Mammary epithelial cell (primary cell): ENCODE data around the gene POU2F3.

Experiments used
- EZH2 ChIP-seq: IDR thresholded peaks from 2 replicates; pipeline ENCODE4 v1.6.1; 2012; ENCODE audit warnings: low read length, inconsistent platforms, borderline replicate concordance
- TF ChIP-seq, protein P1 (sequence below), 2 donors: IDR thresholded peaks in 1 of 2; conservative IDR thresholded peaks in 1 of 2; 2 replicates each; pipeline ENCODE4 v1.5.1; 2011 to 2012; ENCODE audit warnings: inconsistent platforms in 2 of 2, low read length in 2 of 2, mild to moderate bottlenecking in 2 of 2, control low read depth in 1 of 2, low read depth in 1 of 2; ENCODE audit not compliant: insufficient read depth in 1 of 2; ENCODE audit errors: extremely low read depth in 1 of 2

DNA sequence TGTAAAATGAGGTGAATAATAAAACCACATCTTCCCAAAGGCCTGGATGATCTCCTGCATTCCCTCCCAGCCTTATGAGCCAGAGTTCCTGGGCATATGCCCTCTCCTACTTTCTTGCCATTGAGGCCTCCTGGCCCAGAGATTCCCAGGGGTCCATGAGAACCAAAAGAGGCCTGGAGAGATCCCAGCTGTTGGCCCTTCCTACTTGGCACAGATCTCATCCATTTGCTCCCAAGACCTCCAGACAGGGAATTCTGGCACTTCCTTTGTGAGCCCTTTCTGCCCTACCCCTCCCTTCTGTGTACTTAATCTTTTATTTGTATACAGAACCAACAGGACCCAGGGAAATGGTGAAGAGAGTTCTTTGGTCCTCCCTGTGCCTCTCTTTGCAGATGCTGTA, 21.4 kb downstream of the POU2F3 start:
- TF ChIP-seq, protein P1, sequence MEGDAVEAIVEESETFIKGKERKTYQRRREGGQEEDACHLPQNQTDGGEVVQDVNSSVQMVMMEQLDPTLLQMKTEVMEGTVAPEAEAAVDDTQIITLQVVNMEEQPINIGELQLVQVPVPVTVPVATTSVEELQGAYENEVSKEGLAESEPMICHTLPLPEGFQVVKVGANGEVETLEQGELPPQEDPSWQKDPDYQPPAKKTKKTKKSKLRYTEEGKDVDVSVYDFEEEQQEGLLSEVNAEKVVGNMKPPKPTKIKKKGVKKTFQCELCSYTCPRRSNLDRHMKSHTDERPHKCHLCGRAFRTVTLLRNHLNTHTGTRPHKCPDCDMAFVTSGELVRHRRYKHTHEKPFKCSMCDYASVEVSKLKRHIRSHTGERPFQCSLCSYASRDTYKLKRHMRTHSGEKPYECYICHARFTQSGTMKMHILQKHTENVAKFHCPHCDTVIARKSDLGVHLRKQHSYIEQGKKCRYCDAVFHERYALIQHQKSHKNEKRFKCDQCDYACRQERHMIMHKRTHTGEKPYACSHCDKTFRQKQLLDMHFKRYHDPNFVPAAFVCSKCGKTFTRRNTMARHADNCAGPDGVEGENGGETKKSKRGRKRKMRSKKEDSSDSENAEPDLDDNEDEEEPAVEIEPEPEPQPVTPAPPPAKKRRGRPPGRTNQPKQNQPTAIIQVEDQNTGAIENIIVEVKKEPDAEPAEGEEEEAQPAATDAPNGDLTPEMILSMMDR (conservative IDR thresholded peaks at IDR 0.05 in 1 of 2, IDR thresholded peaks at IDR 0.05 in 1 of 2; ENCODE audit: extremely low read depth in 1 of 2, insufficient read depth in 1 of 2, low read depth in 1 of 2, low read length in 2 of 2), result no peak
- no peak for TF ChIP-seq EZH2
